ENCODE data around the gene PDS5B. TPM values are rescaled to one million over a fixed set of nuclear protein-coding genes. Genes with fewer than 3 reads are reported as not detected.

PDS5B gene
- total and polyA plus RNA-seq, 10 of the 15 experiments (the other 5 are each of a cell fraction or from before 2014, with no cell fraction given), result 15.4 to 55.3 (median 30.7) TPM

- TF ChIP-seq SREBF2 (IDR thresholded peaks at IDR 0.05; ENCODE audit: low read length) (no peak), SREBF1 (IDR thresholded peaks at IDR 0.05; ENCODE audit: low read length) (no peak), MTA3 (IDR thresholded peaks at IDR 0.05; ENCODE audit: borderline replicate concordance, low read length) (0 out of 2 replicates have a peak, but pooled peaks have one; percentile 43), PRDM15 (CRISPR knock-in tag; IDR thresholded peaks at IDR 0.05) (no peak), EED (IDR thresholded peaks at IDR 0.05; ENCODE audit: low read depth) (peak; percentile 72), DPF2 (IDR thresholded peaks at IDR 0.05) (peak; percentile 60; the same call in 1 of the 2 replicates), ZNF207 (IDR thresholded peaks at IDR 0.05; ENCODE audit: borderline replicate concordance) (no peak), CHD1 (IDR thresholded peaks at IDR 0.05; ENCODE audit: low read depth, low read length) (no peak), EZH2 (IDR thresholded peaks at IDR 0.05; ENCODE audit: borderline replicate concordance, control insufficient read depth, low read depth, low read length) (no peak), NR2F1 (conservative IDR thresholded peaks at IDR 0.05) (no peak; the same call in 1 of the 2 replicates), ZNF24 (IDR thresholded peaks at IDR 0.05) (no peak), NFXL1 (IDR thresholded peaks at IDR 0.05; ENCODE audit: borderline replicate concordance) (no peak), NRF1 (conservative IDR thresholded peaks at IDR 0.05; ENCODE audit: low read depth, low read length) (no peak), NBN (IDR thresholded peaks at IDR 0.05) (no peak), RFX5 (IDR thresholded peaks at IDR 0.05; ENCODE audit: low read depth, low read length) (no peak)
- TF ChIP-seq, protein P1, sequence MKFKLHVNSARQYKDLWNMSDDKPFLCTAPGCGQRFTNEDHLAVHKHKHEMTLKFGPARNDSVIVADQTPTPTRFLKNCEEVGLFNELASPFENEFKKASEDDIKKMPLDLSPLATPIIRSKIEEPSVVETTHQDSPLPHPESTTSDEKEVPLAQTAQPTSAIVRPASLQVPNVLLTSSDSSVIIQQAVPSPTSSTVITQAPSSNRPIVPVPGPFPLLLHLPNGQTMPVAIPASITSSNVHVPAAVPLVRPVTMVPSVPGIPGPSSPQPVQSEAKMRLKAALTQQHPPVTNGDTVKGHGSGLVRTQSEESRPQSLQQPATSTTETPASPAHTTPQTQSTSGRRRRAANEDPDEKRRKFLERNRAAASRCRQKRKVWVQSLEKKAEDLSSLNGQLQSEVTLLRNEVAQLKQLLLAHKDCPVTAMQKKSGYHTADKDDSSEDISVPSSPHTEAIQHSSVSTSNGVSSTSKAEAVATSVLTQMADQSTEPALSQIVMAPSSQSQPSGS (IDR thresholded peaks at IDR 0.05; ENCODE audit: low read length), result no peak
- TF ChIP-seq, protein P2, sequence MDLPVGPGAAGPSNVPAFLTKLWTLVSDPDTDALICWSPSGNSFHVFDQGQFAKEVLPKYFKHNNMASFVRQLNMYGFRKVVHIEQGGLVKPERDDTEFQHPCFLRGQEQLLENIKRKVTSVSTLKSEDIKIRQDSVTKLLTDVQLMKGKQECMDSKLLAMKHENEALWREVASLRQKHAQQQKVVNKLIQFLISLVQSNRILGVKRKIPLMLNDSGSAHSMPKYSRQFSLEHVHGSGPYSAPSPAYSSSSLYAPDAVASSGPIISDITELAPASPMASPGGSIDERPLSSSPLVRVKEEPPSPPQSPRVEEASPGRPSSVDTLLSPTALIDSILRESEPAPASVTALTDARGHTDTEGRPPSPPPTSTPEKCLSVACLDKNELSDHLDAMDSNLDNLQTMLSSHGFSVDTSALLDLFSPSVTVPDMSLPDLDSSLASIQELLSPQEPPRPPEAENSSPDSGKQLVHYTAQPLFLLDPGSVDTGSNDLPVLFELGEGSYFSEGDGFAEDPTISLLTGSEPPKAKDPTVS (IDR thresholded peaks at IDR 0.05; ENCODE audit: low read depth, low read length), result no peak
- TF ChIP-seq, protein P3, sequence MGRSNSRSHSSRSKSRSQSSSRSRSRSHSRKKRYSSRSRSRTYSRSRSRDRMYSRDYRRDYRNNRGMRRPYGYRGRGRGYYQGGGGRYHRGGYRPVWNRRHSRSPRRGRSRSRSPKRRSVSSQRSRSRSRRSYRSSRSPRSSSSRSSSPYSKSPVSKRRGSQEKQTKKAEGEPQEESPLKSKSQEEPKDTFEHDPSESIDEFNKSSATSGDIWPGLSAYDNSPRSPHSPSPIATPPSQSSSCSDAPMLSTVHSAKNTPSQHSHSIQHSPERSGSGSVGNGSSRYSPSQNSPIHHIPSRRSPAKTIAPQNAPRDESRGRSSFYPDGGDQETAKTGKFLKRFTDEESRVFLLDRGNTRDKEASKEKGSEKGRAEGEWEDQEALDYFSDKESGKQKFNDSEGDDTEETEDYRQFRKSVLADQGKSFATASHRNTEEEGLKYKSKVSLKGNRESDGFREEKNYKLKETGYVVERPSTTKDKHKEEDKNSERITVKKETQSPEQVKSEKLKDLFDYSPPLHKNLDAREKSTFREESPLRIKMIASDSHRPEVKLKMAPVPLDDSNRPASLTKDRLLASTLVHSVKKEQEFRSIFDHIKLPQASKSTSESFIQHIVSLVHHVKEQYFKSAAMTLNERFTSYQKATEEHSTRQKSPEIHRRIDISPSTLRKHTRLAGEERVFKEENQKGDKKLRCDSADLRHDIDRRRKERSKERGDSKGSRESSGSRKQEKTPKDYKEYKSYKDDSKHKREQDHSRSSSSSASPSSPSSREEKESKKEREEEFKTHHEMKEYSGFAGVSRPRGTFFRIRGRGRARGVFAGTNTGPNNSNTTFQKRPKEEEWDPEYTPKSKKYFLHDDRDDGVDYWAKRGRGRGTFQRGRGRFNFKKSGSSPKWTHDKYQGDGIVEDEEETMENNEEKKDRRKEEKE (IDR thresholded peaks at IDR 0.05), result no peak
- TF ChIP-seq, protein P4, sequence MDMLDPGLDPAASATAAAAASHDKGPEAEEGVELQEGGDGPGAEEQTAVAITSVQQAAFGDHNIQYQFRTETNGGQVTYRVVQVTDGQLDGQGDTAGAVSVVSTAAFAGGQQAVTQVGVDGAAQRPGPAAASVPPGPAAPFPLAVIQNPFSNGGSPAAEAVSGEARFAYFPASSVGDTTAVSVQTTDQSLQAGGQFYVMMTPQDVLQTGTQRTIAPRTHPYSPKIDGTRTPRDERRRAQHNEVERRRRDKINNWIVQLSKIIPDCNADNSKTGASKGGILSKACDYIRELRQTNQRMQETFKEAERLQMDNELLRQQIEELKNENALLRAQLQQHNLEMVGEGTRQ (IDR thresholded peaks at IDR 0.05; ENCODE audit: borderline replicate concordance, low read depth, low read length), result no peak
- TF ChIP-seq, protein P5, sequence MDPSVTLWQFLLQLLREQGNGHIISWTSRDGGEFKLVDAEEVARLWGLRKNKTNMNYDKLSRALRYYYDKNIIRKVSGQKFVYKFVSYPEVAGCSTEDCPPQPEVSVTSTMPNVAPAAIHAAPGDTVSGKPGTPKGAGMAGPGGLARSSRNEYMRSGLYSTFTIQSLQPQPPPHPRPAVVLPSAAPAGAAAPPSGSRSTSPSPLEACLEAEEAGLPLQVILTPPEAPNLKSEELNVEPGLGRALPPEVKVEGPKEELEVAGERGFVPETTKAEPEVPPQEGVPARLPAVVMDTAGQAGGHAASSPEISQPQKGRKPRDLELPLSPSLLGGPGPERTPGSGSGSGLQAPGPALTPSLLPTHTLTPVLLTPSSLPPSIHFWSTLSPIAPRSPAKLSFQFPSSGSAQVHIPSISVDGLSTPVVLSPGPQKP (IDR thresholded peaks at IDR 0.05; ENCODE audit: low read depth, low read length), result no peak
These were observed 205.4 kb downstream of the PDS5B start (continued) for GRCh38 chr13:32791545-32792172.

Measured in GM12878 (cell line).